ENCODE data around the gene WDFY3.

GRCh38 chr4:84738622-84739021 lies 227.9 kb downstream of the WDFY3 start:
- TF ChIP-seq CEBPB (IDR thresholded peaks at IDR 0.05) (no peak), ZBTB7A (IDR thresholded peaks at IDR 0.05; ENCODE audit: low read depth) (no peak), EGR1 (IDR thresholded peaks at IDR 0.05) (no peak), FOXM1 (IDR thresholded peaks at IDR 0.05; ENCODE audit: borderline replicate concordance, low read depth) (no peak), TAF1 (IDR thresholded peaks at IDR 0.05; ENCODE audit: low read depth) (no peak), RAD21 (IDR thresholded peaks at IDR 0.05; ENCODE audit: low read depth) (no peak)
- TF ChIP-seq, protein P1, sequence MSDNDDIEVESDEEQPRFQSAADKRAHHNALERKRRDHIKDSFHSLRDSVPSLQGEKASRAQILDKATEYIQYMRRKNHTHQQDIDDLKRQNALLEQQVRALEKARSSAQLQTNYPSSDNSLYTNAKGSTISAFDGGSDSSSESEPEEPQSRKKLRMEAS (IDR thresholded peaks at IDR 0.05), result no peak
- TF ChIP-seq, protein P2, sequence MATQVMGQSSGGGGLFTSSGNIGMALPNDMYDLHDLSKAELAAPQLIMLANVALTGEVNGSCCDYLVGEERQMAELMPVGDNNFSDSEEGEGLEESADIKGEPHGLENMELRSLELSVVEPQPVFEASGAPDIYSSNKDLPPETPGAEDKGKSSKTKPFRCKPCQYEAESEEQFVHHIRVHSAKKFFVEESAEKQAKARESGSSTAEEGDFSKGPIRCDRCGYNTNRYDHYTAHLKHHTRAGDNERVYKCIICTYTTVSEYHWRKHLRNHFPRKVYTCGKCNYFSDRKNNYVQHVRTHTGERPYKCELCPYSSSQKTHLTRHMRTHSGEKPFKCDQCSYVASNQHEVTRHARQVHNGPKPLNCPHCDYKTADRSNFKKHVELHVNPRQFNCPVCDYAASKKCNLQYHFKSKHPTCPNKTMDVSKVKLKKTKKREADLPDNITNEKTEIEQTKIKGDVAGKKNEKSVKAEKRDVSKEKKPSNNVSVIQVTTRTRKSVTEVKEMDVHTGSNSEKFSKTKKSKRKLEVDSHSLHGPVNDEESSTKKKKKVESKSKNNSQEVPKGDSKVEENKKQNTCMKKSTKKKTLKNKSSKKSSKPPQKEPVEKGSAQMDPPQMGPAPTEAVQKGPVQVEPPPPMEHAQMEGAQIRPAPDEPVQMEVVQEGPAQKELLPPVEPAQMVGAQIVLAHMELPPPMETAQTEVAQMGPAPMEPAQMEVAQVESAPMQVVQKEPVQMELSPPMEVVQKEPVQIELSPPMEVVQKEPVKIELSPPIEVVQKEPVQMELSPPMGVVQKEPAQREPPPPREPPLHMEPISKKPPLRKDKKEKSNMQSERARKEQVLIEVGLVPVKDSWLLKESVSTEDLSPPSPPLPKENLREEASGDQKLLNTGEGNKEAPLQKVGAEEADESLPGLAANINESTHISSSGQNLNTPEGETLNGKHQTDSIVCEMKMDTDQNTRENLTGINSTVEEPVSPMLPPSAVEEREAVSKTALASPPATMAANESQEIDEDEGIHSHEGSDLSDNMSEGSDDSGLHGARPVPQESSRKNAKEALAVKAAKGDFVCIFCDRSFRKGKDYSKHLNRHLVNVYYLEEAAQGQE (IDR thresholded peaks at IDR 0.05; ENCODE audit: low read depth), result no peak
